Aortic smooth muscle cell (primary cell): ENCODE measurements around the gene JAKMIP3. TPM values are rescaled to one million over a fixed set of nuclear protein-coding genes. Genes with fewer than 3 reads are reported as not detected.

ENCODE experiments used
- total RNA-seq: library from RNA; depleted of rRNA; stranded (reverse); fragments of >200 nt; gene quantifications from 2 replicates; pipeline ENCODE4 v1.2.3, GENCODE V29; 2014

JAKMIP3 gene
- 0.06 and 0.13 TPM in 2 replicates for total RNA-seq

DNA sequence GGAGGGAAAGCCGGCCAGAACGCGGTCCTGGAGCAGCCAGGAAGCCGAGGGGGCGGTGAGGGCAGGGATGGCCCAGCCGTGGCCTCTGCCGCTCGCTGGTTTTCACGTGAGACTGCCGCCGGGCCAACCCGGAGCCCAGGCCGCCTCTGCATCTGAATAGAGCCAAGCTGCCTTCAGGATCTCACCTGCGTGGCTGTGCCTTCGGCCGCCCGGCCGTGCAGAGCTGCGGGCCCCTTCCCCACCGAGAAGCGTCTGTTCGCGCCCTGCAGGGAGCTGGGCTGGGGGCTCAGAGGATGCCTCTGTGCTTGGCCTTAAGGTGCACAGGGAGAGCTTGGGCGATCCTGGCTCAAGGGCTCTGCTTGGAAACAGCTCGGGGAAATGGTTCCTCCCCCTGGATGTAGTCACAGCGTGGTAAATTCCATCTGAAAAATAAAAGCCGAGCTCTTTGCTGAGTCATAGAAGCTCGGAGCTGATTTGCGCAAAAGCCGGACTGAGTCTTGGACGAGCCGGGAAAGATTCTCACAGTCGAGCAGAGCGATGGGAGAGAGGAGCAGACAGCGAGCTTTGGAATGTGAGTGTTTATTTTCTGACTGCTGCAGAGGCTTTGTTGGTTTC is at the start of gene JAKMIP3:
Gene JAKMIP3 (plus strand): TSS at position 456 of the 615 bp plus-strand sequence. CDS start 38,863 bp downstream, outside the sequence.

Other genes starting within 250 kb of the JAKMIP3 start
- gene PPP2R2D, start 164.9 kb upstream of the JAKMIP3 start, total RNA-seq: 28.8 and 36.2 TPM in 2 replicates
- gene BNIP3, start 84.0 kb upstream of the JAKMIP3 start, total RNA-seq: 57.2 and 66.3 TPM in 2 replicates
- gene DPYSL4, start 121.0 kb downstream of the JAKMIP3 start, total RNA-seq: 2.6 and 4.6 TPM in 2 replicates
- gene STK32C, start 242.0 kb downstream of the JAKMIP3 start, total RNA-seq: 13.1 and 18.9 TPM in 2 replicates